COLO668 (cell line): ENCODE data around the gene CHDH.

Experiments
- DNase-seq: peaks from one replicate; lab custom pipeline; 2025; ENCODE audit not compliant: unreplicated experiment; lab: John Stamatoyannopoulos, UW

CHDH gene

GRCh38 chr3:53850895-53851294 is 4.7 kb upstream of the CHDH start:
- DNase-seq, result no peak

- no peak for DNase-seq
These were observed 3.7 kb upstream of the CHDH start for GRCh38 chr3:53849916-53850315.

DNA sequence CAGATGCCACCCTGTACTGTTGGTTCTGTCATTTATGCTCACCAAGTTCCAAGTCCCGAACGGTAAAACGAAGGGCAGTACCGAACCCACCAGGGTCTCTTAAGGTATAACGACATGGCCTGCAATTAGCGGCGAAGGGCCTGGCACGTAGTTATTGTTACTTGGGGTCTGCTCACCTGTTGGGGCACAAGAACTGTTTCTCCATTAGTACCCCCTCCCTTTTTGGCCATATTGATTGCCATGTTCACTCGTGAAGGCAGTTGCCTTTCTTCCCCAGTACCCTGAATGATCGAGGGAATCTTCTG is 584 bp upstream of the CHDH start:
- no peak for DNase-seq

DNA sequence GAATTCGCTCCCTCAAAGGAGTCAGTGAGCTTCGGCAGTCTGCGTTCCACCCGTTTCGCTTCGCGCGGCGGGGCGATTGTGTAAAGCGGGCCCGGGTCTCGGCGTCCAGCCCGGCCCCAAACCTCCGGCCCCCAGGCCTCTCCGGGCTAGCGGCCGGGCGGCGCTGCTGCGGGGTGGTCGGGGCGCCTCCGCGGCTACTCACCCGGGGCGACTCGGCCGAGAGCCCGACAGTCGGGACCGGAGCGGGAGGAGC is 412 bp downstream of the CHDH start:
- DNase-seq, result no peak

GRCh38 chr3:53845103-53845880 is 927 bp downstream of the CHDH start:
- peak; percentile 41 for DNase-seq

- peak; percentile 39 for DNase-seq
These were observed 1.7 kb downstream of the CHDH start for GRCh38 chr3:53844262-53845102.

GRCh38 chr3:53843195-53844177 is 2.7 kb downstream of the CHDH start:
- DNase-seq, result peak; percentile 45

- peak; percentile 83 for DNase-seq
These were observed 3.6 kb downstream of the CHDH start for GRCh38 chr3:53842436-53843194.

DNA sequence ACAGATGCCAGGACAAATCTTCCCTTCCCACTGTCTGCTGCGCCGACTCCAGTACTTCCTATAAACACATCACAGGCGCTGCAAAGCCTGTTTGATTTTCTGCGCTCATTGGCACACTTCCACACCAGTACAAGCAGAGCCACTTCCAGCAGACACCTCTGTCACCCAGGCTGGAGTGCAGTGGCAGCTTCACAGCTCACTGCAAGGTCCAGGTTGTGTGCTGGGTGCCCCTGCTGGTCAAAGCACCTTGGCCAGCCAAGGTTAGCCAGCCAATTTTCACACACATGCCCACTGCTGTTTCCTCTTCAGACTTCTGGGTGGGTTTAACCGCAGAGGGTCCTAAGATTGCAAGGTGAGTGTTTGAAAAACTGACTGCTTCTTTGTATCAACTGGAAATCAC is 4.9 kb downstream of the CHDH start:
- DNase-seq, result peak; percentile 22

DNA sequence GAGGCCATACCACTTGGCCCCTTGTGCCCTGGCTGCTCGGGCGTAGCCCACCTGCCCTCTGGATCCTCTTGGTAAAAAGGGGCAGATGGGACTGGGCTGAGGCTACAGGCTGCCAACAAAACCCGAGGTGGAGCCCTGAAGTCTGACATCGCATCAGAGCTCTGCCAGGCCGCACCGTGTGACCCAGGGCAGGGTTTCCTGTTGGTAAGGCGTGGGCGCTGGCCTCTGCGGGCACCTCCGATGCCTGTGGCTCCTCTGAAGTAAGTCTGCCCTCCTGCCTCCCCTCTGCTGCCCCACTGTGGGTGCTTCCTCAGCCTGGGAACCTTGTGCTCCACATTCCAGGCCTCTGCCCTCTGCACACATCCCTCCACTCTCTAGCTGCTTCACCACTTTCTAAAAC is 8.9 kb downstream of the CHDH start:
- DNase-seq, result no peak

- DNase-seq, result no peak
These were observed 9.9 kb downstream of the CHDH start for GRCh38 chr3:53836084-53836872.

GRCh38 chr3:53835257-53835656 is 11.0 kb downstream of the CHDH start:
- DNase-seq, result no peak

DNA sequence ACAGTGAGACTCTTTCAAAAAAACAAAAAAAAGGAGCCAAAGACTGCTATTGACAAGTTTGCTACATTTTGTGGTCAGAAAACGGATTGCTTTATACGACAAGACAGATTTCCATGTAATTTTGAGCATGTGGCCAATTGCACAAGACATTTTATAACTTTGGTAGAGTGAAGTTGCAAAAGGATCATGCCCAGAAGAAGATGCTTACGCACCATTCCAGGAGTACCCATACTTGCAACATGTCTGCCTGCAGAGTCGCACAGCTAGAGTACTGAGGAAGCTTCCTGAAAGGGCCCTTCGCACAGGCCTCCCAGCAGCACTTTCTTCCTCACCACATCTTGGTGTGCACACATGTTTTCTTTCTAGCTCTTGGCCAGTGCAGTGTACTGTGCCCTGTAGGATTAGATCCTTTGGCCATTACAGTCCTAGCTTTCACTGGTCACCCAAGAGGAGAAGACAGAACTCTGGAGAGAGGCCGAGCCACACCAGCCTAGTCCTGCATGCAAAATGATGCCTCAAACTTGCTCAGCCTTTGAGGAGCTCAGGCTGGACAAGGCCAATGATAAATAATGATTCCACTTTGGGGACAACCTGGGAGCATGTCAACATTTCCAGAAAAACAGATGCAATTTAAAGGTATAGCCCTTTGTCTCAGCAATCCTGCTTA is 11.7 kb downstream of the CHDH start:
- DNase-seq, result no peak

DNA sequence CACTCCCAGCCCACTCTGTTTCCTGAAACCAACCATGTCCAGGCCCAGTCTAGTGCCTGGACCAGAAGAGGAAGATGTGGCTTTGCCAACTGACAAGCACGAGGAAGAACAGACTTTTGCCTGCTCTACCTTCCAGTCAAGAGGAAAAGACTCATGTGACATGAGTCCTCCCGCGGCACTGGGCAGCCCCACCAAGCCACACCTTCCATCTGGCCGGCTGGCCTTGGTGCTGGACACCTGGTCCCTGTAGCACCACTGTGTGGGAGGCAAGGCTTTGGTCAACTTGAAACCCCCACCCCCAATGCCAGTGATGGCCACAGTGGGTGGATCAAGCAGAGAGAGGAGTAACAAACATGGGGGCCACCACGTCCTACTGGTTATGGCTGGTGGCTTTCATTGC is 12.5 kb downstream of the CHDH start:
- DNase-seq, result no peak

GRCh38 chr3:53833053-53833645 is 13.1 kb downstream of the CHDH start:
- no peak for DNase-seq

GRCh38 chr3:53830944-53831343 is 15.3 kb downstream of the CHDH start:
- no peak for DNase-seq

GRCh38 chr3:53829605-53830004 is 16.6 kb downstream of the CHDH start:
- no peak for DNase-seq

GRCh38 chr3:53828581-53828980 is 17.6 kb downstream of the CHDH start:
- DNase-seq, result no peak

- DNase-seq, result no peak
These were observed 20.2 kb downstream of the CHDH start for GRCh38 chr3:53826048-53826447.
